ENCODE measurements around the gene GON7. TPM values are rescaled to one million over a fixed set of nuclear protein-coding genes. Genes with fewer than 3 reads are reported as not detected.

The GON7 gene
- total RNA-seq, 1 donor from 2014 or later: 15.5 TPM

DNA sequence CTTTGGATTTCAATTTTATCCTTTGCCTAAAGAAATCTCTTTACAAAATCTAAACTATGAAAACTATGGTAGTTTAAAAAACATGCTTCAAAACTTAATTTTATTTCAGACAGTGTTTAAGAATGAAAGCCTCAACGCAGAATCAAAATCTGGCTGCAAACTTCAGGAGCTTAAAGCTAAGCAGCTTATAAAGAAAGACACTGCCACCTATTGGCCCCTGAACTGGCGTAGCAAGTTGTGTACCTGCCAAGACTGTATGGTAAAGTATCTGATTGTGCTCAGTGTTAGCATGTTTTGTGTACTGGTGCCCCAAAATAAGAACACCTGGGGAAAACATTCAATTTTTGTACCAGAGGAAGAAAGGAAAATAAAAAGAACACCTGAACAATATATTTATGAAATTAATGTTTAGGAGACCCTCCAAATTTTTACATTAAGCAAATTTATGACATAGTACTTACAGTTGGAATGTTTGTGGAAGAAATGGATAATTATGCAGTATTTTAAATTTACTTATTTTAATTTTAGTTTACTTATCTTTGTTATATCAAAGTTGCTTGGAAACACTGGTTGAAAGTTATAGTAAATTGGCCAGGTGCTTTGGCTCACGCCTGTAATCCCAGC, 12.3 kb upstream of the GON7 start:
- TF ChIP-seq, protein P1, sequence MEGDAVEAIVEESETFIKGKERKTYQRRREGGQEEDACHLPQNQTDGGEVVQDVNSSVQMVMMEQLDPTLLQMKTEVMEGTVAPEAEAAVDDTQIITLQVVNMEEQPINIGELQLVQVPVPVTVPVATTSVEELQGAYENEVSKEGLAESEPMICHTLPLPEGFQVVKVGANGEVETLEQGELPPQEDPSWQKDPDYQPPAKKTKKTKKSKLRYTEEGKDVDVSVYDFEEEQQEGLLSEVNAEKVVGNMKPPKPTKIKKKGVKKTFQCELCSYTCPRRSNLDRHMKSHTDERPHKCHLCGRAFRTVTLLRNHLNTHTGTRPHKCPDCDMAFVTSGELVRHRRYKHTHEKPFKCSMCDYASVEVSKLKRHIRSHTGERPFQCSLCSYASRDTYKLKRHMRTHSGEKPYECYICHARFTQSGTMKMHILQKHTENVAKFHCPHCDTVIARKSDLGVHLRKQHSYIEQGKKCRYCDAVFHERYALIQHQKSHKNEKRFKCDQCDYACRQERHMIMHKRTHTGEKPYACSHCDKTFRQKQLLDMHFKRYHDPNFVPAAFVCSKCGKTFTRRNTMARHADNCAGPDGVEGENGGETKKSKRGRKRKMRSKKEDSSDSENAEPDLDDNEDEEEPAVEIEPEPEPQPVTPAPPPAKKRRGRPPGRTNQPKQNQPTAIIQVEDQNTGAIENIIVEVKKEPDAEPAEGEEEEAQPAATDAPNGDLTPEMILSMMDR (IDR thresholded peaks at IDR 0.05; ENCODE audit: unreplicated experiment): no peak
- H3K36me3 Mint-ChIP-seq (ENCODE audit: low read depth, unreplicated experiment): peaks cover 27% of the 10 kb centered on the region
- peaks cover 1% of the 10 kb centered on the region for H3K27me3 Mint-ChIP-seq (ENCODE audit: unreplicated experiment)
- no peak overlapping the region for H3K4me3 Mint-ChIP-seq (ENCODE audit: unreplicated experiment)
- no peaks in the 10 kb centered on the region for H3K4me1 Mint-ChIP-seq (ENCODE audit: unreplicated experiment)
- H3K9me3 Mint-ChIP-seq (ENCODE audit: unreplicated experiment): no peaks in the 10 kb centered on the region
- no peak for DNase-seq (ENCODE audit: low spot score)
- no peak overlapping the region for H3K27ac Mint-ChIP-seq (ENCODE audit: unreplicated experiment)

DNA sequence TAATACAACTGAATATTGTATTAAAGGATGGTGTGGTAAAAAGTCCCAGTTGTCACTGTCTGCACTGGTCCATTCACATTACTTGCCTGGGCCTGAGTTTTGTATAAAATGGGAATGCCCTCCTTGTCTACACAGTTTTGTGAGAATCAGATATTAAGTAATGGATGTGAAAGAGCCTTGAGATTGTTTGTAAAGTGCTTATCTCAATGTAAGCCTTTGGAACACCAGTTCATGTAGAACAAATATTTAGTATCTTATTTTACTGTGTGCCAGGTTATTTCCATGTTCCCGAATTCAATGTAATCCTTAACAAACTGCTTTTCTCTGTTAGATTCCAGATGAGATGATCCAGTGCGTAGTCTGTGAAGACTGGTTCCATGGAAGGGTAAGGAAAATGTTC, 7.7 kb upstream of the GON7 start:
- Mint-ChIP-seq H3K27me3 (ENCODE audit: unreplicated experiment) (no peaks in the 10 kb centered on the region), H3K27ac (ENCODE audit: unreplicated experiment) (no peak overlapping the region), H3K4me3 (ENCODE audit: unreplicated experiment) (no peak overlapping the region), H3K36me3 (ENCODE audit: low read depth, unreplicated experiment) (peaks cover 11% of the 10 kb centered on the region), H3K4me1 (ENCODE audit: unreplicated experiment) (no peaks in the 10 kb centered on the region), H3K9me3 (ENCODE audit: unreplicated experiment) (no peaks in the 10 kb centered on the region)
- DNase-seq (ENCODE audit: low spot score): no peak
- TF ChIP-seq, protein P1 (IDR thresholded peaks at IDR 0.05; ENCODE audit: unreplicated experiment): no peak

DNA sequence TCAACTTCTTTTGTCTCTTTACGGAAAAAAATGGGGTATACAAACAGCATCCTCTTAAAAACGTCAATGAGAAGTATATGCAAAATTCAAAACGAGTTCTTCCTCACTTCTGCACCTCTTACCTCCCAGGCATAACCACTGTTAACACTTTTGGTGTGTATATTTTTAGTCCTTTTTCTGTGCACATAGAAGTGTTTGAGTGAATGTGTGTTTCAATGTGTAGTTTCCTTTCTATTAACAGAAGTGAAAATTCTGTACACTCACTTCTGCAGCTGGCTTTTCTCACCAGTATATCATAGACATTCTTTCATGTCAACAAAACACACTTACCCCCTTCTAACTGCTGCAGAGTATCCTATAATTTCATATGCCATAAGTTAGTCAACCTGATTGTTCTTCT, 5.6 kb upstream of the GON7 start:
- peaks cover 7% of the 10 kb centered on the region for H3K36me3 Mint-ChIP-seq (ENCODE audit: low read depth, unreplicated experiment)
- no peak for DNase-seq (ENCODE audit: low spot score)
- no peaks in the 10 kb centered on the region for H3K9me3 Mint-ChIP-seq (ENCODE audit: unreplicated experiment)
- no peak overlapping the region for H3K4me3 Mint-ChIP-seq (ENCODE audit: unreplicated experiment)
- H3K27me3 Mint-ChIP-seq (ENCODE audit: unreplicated experiment): no peaks in the 10 kb centered on the region
- TF ChIP-seq, protein P1 (IDR thresholded peaks at IDR 0.05; ENCODE audit: unreplicated experiment): no peak
- no peak overlapping the region for H3K27ac Mint-ChIP-seq (ENCODE audit: unreplicated experiment)
- H3K4me1 Mint-ChIP-seq (ENCODE audit: unreplicated experiment): peaks cover 4% of the 10 kb centered on the region

DNA sequence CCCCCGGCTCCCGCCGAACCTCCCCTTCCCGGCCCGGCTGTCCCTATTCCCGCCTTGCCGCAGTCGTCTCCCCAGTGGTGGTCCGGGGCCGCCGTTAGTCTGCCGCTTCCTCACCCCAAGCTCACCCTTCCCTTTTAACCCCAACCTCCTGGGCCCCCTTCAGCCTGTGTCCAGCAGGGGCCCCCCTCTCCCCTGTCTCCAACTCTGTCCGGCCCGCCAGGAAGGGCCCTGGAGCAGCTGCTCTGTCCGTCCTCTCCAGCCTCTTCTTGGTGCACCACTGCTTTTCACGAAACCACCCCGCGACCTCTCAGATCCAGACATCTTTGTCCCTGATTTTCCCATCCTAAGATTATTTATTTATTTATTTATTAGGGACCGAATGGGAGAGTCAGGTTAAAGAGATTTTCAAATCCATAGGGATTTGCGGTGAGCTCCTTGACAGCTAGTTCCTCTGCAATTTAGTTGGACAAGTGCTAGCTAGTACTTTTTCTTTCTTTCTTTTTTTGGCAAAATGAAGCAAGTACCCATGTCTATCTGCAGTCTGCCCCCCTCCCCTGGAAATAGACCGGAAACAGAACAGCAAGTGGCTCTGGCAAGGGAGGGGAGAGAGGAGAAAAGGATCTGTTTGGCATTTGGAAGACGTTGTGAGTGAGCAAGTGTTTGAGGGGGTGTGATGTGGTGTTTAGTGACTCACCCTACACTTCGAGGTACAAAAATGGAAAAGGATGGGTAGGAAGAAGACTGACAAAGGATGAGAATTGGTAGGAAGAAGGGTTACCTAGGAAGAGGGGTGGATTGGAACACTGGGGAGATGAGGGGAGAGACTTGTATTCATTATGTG, 823 bp upstream of the GON7 start:
- H3K4me3 Mint-ChIP-seq (ENCODE audit: unreplicated experiment): peak overlapping the region; percentile 91
- no peaks in the 10 kb centered on the region for H3K9me3 Mint-ChIP-seq (ENCODE audit: unreplicated experiment)
- H3K27me3 Mint-ChIP-seq (ENCODE audit: unreplicated experiment): peaks cover 2% of the 10 kb centered on the region
- peaks cover 21% of the 10 kb centered on the region for H3K4me1 Mint-ChIP-seq (ENCODE audit: unreplicated experiment)
- peak overlapping the region; percentile 91 for H3K27ac Mint-ChIP-seq (ENCODE audit: unreplicated experiment)
- H3K36me3 Mint-ChIP-seq (ENCODE audit: low read depth, unreplicated experiment): peaks cover 3% of the 10 kb centered on the region
- TF ChIP-seq, protein P1 (IDR thresholded peaks at IDR 0.05; ENCODE audit: unreplicated experiment): no peak
- DNase-seq (ENCODE audit: low spot score): peak; percentile 66

DNA sequence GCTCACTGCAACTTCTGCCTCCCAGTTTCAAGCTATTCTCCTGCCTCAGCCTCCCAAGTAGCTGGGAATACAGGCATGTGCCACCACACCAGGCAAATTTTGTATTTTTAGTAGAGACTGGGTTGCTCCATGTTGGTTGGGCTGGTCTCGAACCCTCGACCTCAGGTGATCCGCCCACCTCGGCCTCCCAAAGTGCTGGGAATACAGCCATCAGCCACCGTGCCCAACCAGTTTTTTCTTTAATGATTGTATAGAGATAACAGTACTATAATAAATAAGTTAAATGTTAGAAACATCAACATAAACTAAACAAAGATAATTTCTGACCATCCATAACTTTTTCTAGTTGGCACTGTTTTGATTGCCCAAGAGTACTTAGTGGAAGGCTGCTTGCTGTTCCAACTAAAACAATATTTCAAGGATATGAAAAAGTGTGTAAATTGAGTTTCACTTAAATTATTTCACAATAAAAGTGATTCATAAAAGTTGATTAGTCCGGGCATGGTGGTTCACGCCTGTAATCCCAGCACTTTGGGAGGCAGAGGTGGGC, 5.6 kb downstream of the GON7 start:
- H3K27ac Mint-ChIP-seq (ENCODE audit: unreplicated experiment): no peak overlapping the region
- TF ChIP-seq, protein P1 (IDR thresholded peaks at IDR 0.05; ENCODE audit: unreplicated experiment): no peak
- H3K4me1 Mint-ChIP-seq (ENCODE audit: unreplicated experiment): peaks cover 16% of the 10 kb centered on the region
- peaks cover 2% of the 10 kb centered on the region for H3K27me3 Mint-ChIP-seq (ENCODE audit: unreplicated experiment)
- no peaks in the 10 kb centered on the region for H3K9me3 Mint-ChIP-seq (ENCODE audit: unreplicated experiment)
- no peak overlapping the region for H3K4me3 Mint-ChIP-seq (ENCODE audit: unreplicated experiment)
- peaks cover 3% of the 10 kb centered on the region for H3K36me3 Mint-ChIP-seq (ENCODE audit: low read depth, unreplicated experiment)
- no peak for DNase-seq (ENCODE audit: low spot score)

Measured in endothelial cell (in vitro differentiated cells).